HL-60 (cell line): ENCODE data around the gene ZNF346.
A peak's percentile ranks its signal among the peaks of the same experiment; 100 is the strongest.

Experiments used
- DNase-seq, 2 experiments: peaks; one replicate each; pipeline ENCODE4 v3.0.0-alpha.2; 2010 to 2020; ENCODE audit warnings: low read depth in 1 of 2, low spot score in 1 of 2
- H3K27ac ChIP-seq: fragments of 250-450 bp; sonication (Bioruptor Pico); replicated peaks from 2 replicates; pipeline ENCODE4 v1.5.1; 2020; ENCODE audit warnings: mild to moderate bottlenecking, moderate library complexity
- H3K27me3 ChIP-seq: fragments of 250-450 bp; sonication (Bioruptor Pico); 2 replicates; pipeline ENCODE4 v1.5.1; 2021; ENCODE audit warnings: mild to moderate bottlenecking, moderate library complexity; ENCODE audit not compliant: insufficient read depth, poor library complexity, severe bottlenecking
- H3K4me3 ChIP-seq: replicated peaks from 2 replicates; pipeline ENCODE4 v1.5.1; 2011; ENCODE audit warnings: mild to moderate bottlenecking, control low read depth, low read length; ENCODE audit not compliant: insufficient read depth
- CTCF ChIP-seq: IDR thresholded peaks from one replicate; pipeline ENCODE4 v1.5.1; 2011; ENCODE audit warnings: low read length, control low read depth, inconsistent platforms; ENCODE audit not compliant: insufficient read depth
- GABPA ChIP-seq: IDR thresholded peaks from 2 replicates; pipeline ENCODE4 v1.6.1; 2012; ENCODE audit warnings: low read depth
- POLR2AphosphoS5 ChIP-seq: IDR thresholded peaks from 2 replicates; pipeline ENCODE4 v1.6.1; 2012; ENCODE audit warnings: low read depth
- SPI1 ChIP-seq: IDR thresholded peaks from 2 replicates; pipeline ENCODE4 v1.6.1; 2012; ENCODE audit warnings: low read depth, mild to moderate bottlenecking, borderline replicate concordance
- TF ChIP-seq, protein P1 (sequence below): IDR thresholded peaks from 2 replicates; pipeline ENCODE4 v1.6.1; 2012; ENCODE audit warnings: low read depth; ENCODE audit not compliant: insufficient replicate concordance

ZNF346 gene

DNA sequence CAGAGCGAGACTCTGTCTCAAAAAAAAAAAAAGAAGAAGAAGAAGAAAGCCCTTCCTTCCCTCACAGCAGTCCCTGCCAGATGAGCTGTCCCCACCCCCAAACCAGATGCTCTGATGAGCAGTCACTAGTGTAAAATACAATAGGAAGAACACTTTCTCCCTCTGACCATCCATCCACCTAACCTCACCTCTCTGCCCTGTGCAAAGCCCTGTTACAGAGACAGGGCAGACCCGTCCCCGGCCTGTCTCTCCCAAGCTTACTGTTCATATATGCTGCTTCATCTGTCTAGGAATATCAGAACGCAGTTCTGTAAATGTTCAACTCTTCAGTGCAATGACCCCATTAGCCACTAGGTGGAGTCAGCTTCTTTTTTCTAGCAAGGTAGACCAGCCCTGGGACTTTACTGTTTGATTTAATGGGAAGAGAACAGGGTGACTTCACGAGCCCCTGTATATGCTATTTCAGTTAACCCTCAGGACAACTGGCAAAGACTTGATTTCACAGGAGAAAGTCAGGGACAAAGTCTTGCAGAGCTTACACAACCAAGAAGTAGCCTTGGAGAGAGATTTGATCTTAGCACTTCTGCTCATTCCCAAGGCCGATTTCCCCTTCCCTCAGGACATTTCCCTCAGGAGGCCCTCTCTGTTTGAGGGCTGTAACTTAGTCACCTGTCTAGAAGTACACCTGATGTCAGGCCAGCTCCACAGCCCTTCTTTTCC is 49.3 kb downstream of the ZNF346 start:
- H3K27ac ChIP-seq = no peak overlapping the region
- no peak overlapping the region for H3K4me3 ChIP-seq
- peak; percentile 41 to 85 for DNase-seq
- TF ChIP-seq GABPA (no peak), SPI1 (0 out of 2 replicates have a peak, but pooled peaks have one; percentile 1), CTCF (peak; percentile 92), POLR2AphosphoS5 (no peak)
- TF ChIP-seq, protein P1, sequence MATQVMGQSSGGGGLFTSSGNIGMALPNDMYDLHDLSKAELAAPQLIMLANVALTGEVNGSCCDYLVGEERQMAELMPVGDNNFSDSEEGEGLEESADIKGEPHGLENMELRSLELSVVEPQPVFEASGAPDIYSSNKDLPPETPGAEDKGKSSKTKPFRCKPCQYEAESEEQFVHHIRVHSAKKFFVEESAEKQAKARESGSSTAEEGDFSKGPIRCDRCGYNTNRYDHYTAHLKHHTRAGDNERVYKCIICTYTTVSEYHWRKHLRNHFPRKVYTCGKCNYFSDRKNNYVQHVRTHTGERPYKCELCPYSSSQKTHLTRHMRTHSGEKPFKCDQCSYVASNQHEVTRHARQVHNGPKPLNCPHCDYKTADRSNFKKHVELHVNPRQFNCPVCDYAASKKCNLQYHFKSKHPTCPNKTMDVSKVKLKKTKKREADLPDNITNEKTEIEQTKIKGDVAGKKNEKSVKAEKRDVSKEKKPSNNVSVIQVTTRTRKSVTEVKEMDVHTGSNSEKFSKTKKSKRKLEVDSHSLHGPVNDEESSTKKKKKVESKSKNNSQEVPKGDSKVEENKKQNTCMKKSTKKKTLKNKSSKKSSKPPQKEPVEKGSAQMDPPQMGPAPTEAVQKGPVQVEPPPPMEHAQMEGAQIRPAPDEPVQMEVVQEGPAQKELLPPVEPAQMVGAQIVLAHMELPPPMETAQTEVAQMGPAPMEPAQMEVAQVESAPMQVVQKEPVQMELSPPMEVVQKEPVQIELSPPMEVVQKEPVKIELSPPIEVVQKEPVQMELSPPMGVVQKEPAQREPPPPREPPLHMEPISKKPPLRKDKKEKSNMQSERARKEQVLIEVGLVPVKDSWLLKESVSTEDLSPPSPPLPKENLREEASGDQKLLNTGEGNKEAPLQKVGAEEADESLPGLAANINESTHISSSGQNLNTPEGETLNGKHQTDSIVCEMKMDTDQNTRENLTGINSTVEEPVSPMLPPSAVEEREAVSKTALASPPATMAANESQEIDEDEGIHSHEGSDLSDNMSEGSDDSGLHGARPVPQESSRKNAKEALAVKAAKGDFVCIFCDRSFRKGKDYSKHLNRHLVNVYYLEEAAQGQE = no peak
- H3K27me3 ChIP-seq = no peaks in the 10 kb centered on the region

DNA sequence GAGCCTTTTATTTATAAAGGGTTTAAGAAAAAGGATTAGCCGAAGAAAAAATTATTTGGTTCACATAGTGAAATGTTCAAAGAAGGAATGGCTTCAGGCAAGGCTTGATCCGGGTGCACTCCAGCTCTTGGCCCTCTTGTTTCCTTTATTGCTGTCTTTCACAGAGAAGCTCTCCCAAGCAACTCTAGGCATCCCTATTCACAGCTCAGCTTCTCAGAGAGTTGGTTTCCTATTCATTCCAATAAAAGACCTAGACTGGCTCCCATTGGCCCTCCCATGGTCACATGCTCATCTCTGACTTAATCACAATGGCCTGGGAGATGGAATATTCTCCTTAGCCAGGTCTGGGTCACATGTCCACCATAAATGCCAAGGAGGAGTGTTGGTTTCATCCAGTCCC is 54.8 kb downstream of the ZNF346 start:
- H3K27me3 ChIP-seq = no peaks in the 10 kb centered on the region
- no peak overlapping the region for H3K4me3 ChIP-seq
- TF ChIP-seq CTCF (no peak), SPI1 (no peak), GABPA (no peak), POLR2AphosphoS5 (no peak)
- TF ChIP-seq, protein P1 = no peak
- H3K27ac ChIP-seq = no peak overlapping the region
- DNase-seq = no peak

DNA sequence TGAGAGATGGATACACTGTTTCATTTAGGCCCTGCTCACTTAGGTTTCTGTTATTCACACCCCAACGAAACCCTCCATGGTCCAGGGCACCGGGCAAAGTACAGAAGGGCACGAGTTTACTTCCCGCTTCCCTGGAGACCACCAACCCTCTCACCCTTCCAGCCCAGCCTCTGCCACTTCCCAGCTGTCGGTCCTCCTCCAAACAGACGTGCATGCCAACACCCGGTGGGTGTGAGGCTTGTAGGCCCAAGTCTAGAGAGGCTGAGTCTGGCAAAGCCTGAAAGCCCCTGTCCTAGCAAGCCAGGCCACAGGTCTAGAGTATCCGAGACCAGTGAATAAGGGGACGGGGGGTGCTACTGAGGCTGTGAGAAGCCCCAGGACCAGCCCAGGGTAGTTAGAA is 57.1 kb downstream of the ZNF346 start:
- TF ChIP-seq CTCF (no peak), SPI1 (no peak), POLR2AphosphoS5 (no peak), GABPA (no peak)
- TF ChIP-seq, protein P1 = no peak
- no peak overlapping the region for H3K27ac ChIP-seq
- no peak for DNase-seq

More for the DNA sequence above, 57.1 kb downstream of the ZNF346 start:
- Histone ChIP-seq H3K4me3 (no peak overlapping the region), H3K27me3 (no peaks in the 10 kb centered on the region)
